Mononuclear cell (primary cell): ENCODE data around the gene TMEM255B. TPM values are rescaled to one million over a fixed set of nuclear protein-coding genes. Genes with fewer than 3 reads are reported as not detected.
"Not testable (repeated sequence)": the region's sequence is repeated elsewhere in the genome, so short reads cannot be mapped to it uniquely, and the experiment has no call there.

Experiments used
- H3K27me3 ChIP-seq: 2 replicates; pipeline ENCODE4 v1.6.0; 2011; ENCODE audit warnings: low read length, control low read depth; ENCODE audit not compliant: insufficient read depth
- H3K4me1 ChIP-seq: 2 replicates; pipeline ENCODE4 v1.5.1; 2011; ENCODE audit warnings: mild to moderate bottlenecking, low read length, control low read depth; ENCODE audit not compliant: insufficient read depth
- H3K4me3 ChIP-seq: 2 replicates; pipeline ENCODE4 v1.5.1; 2011; ENCODE audit warnings: mild to moderate bottlenecking, low read length, moderate library complexity
- H3K9me3 ChIP-seq: 2 replicates; pipeline ENCODE4 v1.5.1; 2011; ENCODE audit warnings: low read depth, mild to moderate bottlenecking, control low read depth, low read length
- total RNA-seq: library from RNA; depleted of rRNA; stranded (reverse); fragments of >200 nt; gene quantifications from one replicate; pipeline ENCODE4 v1.2.3, GENCODE V29; 2012

TMEM255B gene
- total RNA-seq, 1 donor = 0.84 TPM

GRCh38 chr13:113750554-113751399, 8.2 kb upstream of the TMEM255B start:
- H3K27me3 ChIP-seq = no peaks in the 10 kb centered on the region
- no peaks in the 10 kb centered on the region for H3K4me1 ChIP-seq
- H3K9me3 ChIP-seq = no peaks in the 10 kb centered on the region
- H3K4me3 ChIP-seq = no peak overlapping the region

GRCh38 chr13:113751491-113751890, 7.5 kb upstream of the TMEM255B start:
- Histone ChIP-seq H3K27me3 (no peaks in the 10 kb centered on the region), H3K4me3 (no peak overlapping the region), H3K9me3 (no peaks in the 10 kb centered on the region), H3K4me1 (no peaks in the 10 kb centered on the region)

GRCh38 chr13:113752211-113752986, 6.6 kb upstream of the TMEM255B start:
- H3K27me3 ChIP-seq, H3K9me3 ChIP-seq, H3K4me3 ChIP-seq, H3K4me1 ChIP-seq: not testable (repeated sequence)

- no peaks in the 10 kb centered on the region for H3K9me3 ChIP-seq
- H3K4me1 ChIP-seq = peaks cover 4% of the 10 kb centered on the region
- no peak overlapping the region for H3K4me3 ChIP-seq
- no peaks in the 10 kb centered on the region for H3K27me3 ChIP-seq
Observed at GRCh38 chr13:113753171-113753570, 5.9 kb upstream of the TMEM255B start.

GRCh38 chr13:113754242-113754641, 4.8 kb upstream of the TMEM255B start:
- no peak overlapping the region for H3K4me3 ChIP-seq
- no peaks in the 10 kb centered on the region for H3K9me3 ChIP-seq
- H3K4me1 ChIP-seq = peaks cover 11% of the 10 kb centered on the region
- H3K27me3 ChIP-seq = no peaks in the 10 kb centered on the region

GRCh38 chr13:113754691-113755090, 4.3 kb upstream of the TMEM255B start:
- H3K27me3 ChIP-seq = peaks cover 3% of the 10 kb centered on the region
- peaks cover 15% of the 10 kb centered on the region for H3K4me1 ChIP-seq
- H3K4me3 ChIP-seq = no peak overlapping the region
- no peaks in the 10 kb centered on the region for H3K9me3 ChIP-seq

GRCh38 chr13:113756441-113757097, 2.5 kb upstream of the TMEM255B start:
- Histone ChIP-seq H3K27me3 (peaks cover 22% of the 10 kb centered on the region), H3K9me3 (no peaks in the 10 kb centered on the region), H3K4me3 (no peak overlapping the region), H3K4me1 (peaks cover 19% of the 10 kb centered on the region)

- Histone ChIP-seq H3K4me1 (peaks cover 19% of the 10 kb centered on the region), H3K9me3 (no peaks in the 10 kb centered on the region), H3K27me3 (peaks cover 33% of the 10 kb centered on the region), H3K4me3 (peak overlapping the region; percentile 52)
Observed at GRCh38 chr13:113759525-113760137, 605 bp downstream of the TMEM255B start.

- Histone ChIP-seq H3K27me3 (peaks cover 33% of the 10 kb centered on the region), H3K4me3 (no peak overlapping the region), H3K4me1 (peaks cover 19% of the 10 kb centered on the region), H3K9me3 (no peaks in the 10 kb centered on the region)
Observed at GRCh38 chr13:113761136-113761535, 2.1 kb downstream of the TMEM255B start.

- H3K4me1 ChIP-seq = peaks cover 19% of the 10 kb centered on the region
- no peaks in the 10 kb centered on the region for H3K9me3 ChIP-seq
- no peak overlapping the region for H3K4me3 ChIP-seq
- peaks cover 33% of the 10 kb centered on the region for H3K27me3 ChIP-seq
Observed at GRCh38 chr13:113762075-113762474, 3.0 kb downstream of the TMEM255B start.

GRCh38 chr13:113762538-113762937, 3.5 kb downstream of the TMEM255B start:
- Histone ChIP-seq H3K4me3 (no peak overlapping the region), H3K27me3 (peaks cover 33% of the 10 kb centered on the region), H3K4me1 (peaks cover 19% of the 10 kb centered on the region), H3K9me3 (no peaks in the 10 kb centered on the region)

- H3K9me3 ChIP-seq = no peaks in the 10 kb centered on the region
- H3K4me3 ChIP-seq = no peak overlapping the region
- peaks cover 33% of the 10 kb centered on the region for H3K27me3 ChIP-seq
- peaks cover 14% of the 10 kb centered on the region for H3K4me1 ChIP-seq
Observed at GRCh38 chr13:113763254-113763653, 4.2 kb downstream of the TMEM255B start.

GRCh38 chr13:113763961-113764792, 5.2 kb downstream of the TMEM255B start:
- Histone ChIP-seq H3K4me1 (peaks cover 8% of the 10 kb centered on the region), H3K4me3 (no peak overlapping the region), H3K27me3 (peaks cover 33% of the 10 kb centered on the region), H3K9me3 (no peaks in the 10 kb centered on the region)
